Mucosa of gallbladder (tissue), 1 donor: ENCODE measurements around the gene ZNF135. TPM values are rescaled to one million over a fixed set of nuclear protein-coding genes. Genes with fewer than 3 reads are reported as not detected.
A peak's percentile ranks its signal among the peaks of the same experiment; 100 is the strongest.

Experiments
- DNase-seq: peaks from one replicate; pipeline ENCODE4 v3.0.0-alpha.2; 2020; ENCODE audit warnings: low spot score
- total RNA-seq: library from RNA; stranded (reverse); gene quantifications from one replicate; pipeline ENCODE4 v1.2.1, GENCODE V29; 2021
- donor health status: DM: no; HTN: no; CAD: no.

The ZNF135 gene
- total RNA-seq, 1 donor from 2014 or later = 11.1 TPM

- no peak for DNase-seq
Observed at GRCh38 chr19:58046856-58047255, 12.2 kb upstream of the ZNF135 start.

- DNase-seq = no peak
Observed at GRCh38 chr19:58047672-58048071, 11.4 kb upstream of the ZNF135 start.

DNA sequence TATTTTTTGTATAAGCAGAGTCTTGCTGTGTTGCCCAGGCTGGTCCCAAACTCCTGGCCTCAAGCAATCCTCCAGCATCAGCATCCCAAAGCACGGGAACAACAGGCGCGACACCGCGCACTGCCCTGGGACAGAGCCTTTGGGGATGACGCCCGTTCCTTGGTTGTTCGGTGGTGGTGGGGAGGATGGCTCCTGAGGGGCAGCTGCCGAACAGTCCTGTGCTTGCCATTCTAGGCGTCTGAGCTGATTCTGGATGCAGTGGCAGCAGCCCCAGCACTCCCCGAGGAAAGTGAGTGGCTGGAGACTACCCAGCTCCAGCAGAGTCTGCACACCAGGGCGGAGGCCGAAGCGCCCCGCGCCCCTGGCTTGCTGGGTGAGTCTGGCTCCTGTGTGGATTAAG lies 6.8 kb upstream of the ZNF135 start:
- no peak for DNase-seq

DNA sequence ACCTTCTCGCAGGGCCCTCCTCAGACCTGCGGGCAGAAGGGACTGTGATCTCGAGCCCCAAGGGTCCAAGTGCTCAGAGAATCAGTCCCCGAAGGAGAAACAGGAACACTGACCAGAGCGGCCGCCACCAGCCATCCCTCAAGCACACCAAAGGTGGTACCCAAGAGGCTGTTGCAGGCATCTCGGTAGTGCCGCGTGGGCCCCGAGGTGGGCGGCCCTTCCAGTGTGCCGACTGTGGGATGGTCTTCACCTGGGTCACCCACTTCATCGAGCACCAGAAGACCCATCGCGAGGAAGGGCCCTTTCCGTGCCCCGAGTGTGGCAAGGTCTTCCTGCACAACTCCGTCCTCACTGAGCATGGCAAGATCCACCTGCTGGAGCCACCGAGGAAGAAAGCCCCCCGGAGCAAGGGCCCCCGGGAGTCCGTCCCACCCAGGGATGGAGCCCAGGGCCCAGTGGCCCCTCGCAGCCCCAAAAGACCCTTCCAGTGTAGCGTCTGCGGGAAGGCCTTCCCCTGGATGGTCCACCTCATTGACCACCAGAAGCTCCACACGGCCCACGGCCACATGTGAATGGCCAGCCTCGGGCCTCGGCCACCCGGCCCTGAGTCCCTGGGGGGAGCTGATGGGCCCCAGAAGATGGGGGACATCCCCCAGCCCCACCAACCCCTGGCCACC lies 5.5 kb upstream of the ZNF135 start:
- no peak for DNase-seq

GRCh38 chr19:58054901-58055874 lies 3.9 kb upstream of the ZNF135 start:
- DNase-seq = peak; percentile 23

DNA sequence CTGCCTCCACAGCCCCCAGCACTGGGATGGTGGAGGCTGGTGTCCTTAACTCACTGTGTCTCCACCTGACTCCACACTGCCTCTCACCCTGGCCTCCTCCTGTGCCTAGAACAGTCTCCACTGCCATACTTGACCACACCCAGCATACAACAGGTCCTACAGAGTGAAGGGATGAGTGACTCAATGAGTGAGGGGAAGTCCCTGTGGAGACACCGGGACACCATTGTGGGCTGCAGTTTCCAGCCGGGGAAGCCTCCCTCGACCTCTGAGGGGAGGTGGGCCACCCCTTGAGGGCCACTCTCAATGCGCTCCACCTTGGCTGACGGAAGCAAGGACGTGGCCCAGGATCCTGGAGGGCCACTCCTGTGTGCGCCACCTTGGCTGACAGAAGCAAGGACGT lies 2.8 kb upstream of the ZNF135 start:
- DNase-seq = no peak

- no peak for DNase-seq
Observed at GRCh38 chr19:58056861-58057260, 2.2 kb upstream of the ZNF135 start.

- DNase-seq = no peak
Observed at GRCh38 chr19:58058467-58058866, 615 bp upstream of the ZNF135 start.

DNA sequence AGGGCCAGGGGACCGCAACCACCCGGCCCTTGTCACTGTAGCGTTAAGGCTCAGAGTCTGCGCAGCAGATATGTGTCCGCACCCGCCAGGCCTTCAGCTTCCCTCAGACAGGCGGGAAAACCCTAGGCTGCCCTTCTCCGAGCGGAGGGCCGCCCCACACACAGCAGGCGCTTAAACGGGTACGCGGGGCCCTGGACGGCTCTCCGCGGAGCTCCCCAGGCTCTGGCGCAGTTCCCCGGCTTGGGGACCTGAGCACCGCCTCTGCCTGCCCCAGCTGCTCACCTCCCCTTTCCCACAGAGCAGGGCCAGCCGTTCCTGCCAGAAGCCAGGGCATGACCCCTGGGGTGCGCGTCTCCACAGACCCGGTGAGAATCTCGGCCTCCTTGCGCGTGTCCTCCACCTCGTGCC lies 593 bp downstream of the ZNF135 start:
- DNase-seq = no peak

GRCh38 chr19:58060231-58060630 lies 1.1 kb downstream of the ZNF135 start:
- no peak for DNase-seq

- no peak for DNase-seq
Observed at GRCh38 chr19:58063712-58064111, 4.6 kb downstream of the ZNF135 start.

DNA sequence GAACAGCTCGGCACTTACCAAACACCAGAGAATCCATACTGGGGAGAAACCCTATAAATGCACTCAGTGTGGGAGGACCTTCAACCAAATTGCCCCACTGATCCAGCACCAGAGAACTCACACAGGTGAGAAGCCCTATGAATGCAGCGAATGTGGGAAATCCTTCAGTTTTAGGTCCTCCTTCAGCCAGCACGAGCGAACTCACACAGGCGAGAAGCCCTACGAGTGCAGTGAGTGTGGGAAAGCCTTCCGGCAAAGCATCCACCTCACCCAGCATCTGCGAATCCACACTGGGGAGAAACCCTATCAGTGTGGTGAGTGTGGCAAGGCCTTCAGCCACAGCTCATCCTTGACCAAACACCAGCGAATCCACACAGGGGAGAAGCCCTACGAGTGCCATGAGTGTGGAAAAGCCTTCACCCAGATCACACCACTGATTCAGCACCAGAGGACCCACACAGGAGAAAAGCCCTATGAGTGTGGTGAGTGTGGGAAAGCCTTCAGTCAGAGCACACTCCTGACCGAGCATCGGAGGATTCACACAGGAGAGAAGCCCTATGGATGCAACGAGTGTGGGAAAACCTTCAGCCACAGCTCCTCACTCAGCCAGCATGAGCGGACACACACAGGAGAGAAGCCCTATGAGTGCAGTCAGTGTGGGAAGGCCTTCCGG lies 8.3 kb downstream of the ZNF135 start:
- no peak for DNase-seq

DNA sequence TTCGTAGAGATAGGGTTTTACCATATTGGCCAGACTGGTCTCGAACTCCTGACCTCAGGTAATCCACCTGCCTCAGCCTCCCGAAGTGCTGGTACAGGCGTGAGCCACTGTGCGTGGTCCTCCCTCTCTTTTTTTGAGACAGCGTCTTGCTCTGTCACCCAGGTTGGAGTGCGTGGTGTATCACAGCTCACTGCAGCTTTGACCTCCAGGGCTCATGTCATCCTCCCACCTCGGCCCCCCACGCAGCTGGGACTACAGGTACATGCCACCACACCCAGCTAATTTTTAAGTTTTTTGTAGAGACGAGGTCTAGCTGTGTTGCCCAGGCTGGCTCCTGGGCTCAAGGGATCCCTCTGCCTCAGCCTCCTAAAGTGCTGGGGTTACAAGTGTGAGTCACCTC lies 20.7 kb downstream of the ZNF135 start:
- DNase-seq = no peak

GRCh38 chr19:58083021-58083420 lies 23.9 kb downstream of the ZNF135 start:
- DNase-seq = no peak

DNA sequence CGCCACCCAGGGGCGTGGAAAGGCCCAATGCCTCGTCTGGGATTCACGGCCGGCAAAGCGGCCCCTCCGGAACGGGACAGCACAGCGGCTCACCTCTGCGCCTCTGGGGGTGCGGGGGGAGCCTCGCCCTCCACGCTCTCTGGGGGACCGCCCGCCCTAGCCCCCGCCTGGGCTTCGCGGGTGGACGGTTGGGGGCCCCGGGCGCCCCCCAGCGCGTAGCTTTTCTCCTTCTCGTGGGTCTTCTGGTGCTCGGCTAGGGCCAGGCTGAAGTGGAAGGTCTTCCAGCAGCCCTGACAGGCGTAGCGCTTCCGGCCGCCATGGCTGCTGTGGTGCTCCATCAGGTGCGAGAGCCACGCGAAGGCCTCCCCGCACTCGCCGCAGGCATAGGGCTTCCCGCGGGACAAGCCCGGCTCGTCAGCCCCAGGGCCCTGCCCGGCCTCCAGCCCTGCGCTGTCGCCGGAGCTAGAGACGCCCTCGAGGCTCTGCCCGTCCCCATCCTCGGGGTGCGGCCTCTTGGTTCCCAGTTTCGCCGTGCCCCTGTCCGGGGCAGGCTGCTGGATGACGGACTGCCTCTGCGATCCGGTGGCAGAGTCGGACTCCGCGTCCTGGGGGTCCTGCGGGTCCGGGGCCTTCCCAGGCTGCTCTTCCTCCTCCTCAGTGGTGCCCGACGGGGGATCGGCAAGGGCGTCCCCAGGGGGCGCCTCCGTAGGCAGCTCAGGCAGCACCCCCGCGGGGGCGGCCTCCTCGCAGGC lies 25.7 kb downstream of the ZNF135 start:
- no peak for DNase-seq

DNA sequence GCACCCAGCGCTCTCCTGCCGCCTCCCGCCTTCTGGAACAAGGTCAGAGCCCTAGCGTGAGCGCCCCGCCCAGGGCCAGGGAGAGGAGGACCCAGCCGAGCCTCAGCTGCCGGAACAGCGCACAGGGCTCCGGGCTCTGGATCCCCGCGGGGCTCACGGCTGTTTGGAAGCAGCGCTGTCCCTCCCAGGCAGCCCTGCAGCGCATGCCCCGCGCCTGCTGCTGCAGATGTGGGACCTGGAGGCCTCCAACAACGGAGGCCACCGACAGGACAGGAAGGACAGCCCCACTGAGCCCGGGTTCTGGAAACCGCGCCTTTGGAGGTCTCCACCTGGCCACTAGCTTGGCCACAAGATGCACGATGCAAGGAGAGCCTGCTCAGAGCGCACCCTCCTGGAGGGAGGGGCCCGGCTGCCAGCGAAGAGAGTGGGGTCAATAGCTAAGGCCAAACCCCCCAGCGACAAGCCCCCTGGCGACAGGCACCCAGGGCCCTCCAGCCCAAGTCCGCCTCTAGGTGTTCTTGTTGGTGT lies 26.3 kb downstream of the ZNF135 start:
- no peak for DNase-seq

GRCh38 chr19:58086825-58087710 lies 28.0 kb downstream of the ZNF135 start:
- DNase-seq = no peak

DNA sequence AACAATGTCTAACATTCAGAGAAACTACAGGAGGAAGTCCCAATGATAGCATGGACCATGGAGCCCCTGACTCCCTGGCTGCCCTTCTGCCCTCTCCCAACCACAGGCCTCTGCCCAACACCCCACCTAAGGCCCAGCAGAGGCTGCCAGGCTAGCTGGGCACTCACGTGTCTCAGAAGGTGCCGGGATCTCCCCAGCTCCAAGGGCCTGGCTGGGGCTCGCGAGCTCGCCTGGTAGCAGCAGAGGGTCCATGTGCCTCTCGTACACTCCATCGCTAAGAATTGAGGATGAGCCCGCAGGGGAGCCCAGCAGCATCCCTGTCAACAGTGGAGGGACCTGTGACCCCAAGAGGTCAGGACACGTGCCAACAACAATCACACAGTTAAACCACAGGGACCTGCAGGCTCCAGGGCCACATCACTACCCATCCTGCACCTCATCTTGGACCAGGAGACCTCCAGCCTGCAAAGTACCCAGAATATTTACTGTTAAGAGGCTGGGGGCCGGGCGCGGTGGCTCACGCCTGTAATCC lies 29.5 kb downstream of the ZNF135 start:
- no peak for DNase-seq

DNA sequence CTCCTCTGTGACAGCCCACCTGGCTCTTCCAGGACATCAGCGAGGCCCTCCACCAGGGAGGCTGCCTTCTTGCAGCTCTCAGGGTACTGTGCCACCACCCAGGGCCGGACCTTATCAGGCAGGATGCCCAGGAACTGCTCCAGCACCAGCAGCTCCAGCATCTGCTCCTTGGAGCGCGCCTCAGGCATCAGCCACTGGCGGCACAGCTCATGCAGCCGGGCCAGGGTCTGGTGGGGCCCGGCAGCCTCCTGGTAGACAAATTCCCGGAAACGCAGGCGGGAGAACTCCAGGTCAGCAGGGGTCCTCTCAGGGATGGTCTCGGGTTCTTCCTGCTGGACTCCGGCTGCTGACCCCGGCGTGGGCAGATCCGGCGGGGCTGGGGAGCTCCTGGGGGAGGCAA lies 30.8 kb downstream of the ZNF135 start:
- no peak for DNase-seq
